Activated CD4-positive, alpha-beta T cell treated with anti-CD3 and anti-CD28 coated beads, Interleukin-2, amount 50 U/mL, for 4 hours (primary cell): Measurements from ENCODE around the gene GIMAP6.
"Not testable (repeated sequence)": the region's sequence is repeated elsewhere in the genome, so short reads cannot be mapped to it uniquely, and the experiment has no call there.

Experiments used
- DNase-seq, 2 experiments: peaks; one replicate each; pipeline ENCODE4 v3.0.0-alpha.2; 2020

Gene GIMAP6

GRCh38 chr7:150645259-150646020 is 13.3 kb upstream of the GIMAP6 start:
- DNase-seq, result no peak

DNA sequence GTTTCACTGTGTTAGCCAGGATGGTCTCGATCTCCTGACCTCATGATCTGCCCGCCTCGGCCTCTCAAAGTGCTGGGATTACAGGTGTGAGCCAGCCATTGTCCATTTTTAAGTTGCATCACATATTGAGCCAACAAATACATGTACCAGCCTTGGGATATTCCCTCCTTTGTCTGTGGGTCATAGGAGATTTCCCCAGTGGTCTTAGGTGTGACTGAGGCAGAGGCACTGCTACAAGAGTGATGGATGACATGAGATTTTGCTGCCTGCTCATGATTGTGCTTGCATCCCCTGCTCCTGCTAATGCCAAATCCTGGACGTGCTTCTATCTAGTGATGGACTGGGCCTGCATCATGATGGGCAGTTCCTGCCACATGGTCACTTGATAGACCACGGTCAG is 10.7 kb upstream of the GIMAP6 start:
- no peak for DNase-seq

DNA sequence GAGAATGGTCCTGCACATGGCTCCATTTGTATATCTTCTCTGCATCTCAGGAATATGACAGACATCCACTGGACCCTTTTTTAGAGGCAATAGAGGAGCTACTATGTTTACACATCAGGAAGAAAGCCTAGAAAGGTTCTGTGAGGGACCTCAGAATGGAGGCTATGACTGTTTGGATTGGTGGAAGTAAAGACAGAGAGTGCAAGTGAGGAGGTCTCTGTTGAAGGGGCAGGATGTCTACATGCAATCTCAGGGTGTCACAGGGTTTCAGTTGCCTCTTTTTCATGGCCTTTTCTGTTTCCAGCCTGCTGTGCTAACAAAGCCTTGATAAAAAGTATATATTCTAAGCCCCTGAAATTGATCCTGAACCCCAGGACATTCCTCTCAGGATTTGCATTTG is 9.7 kb upstream of the GIMAP6 start:
- DNase-seq, result no peak

GRCh38 chr7:150633926-150634325 is 1.7 kb upstream of the GIMAP6 start:
- DNase-seq, result no peak

GRCh38 chr7:150631084-150631826 is 930 bp downstream of the GIMAP6 start:
- peak; percentile 40 to 48 for DNase-seq

DNA sequence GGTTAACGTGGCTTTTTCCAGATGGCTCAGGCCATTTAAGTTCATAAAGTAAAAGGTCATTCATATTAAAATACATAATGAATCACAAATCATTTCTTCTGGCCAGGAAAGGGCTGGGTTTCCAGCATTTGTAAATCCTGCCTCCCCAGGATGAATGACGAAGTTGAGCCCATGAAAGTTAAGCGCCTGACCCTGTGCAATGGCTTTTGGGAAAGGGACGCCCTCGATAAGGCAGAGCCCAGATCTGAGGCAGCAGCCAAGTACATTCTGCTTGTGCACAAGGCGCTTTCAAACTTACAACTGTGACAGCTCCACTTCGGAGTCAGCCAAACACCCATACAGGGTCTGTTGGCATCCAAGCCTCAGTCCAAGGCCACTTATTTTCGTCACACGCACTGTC is 2.8 kb downstream of the GIMAP6 start:
- DNase-seq, result no peak

DNA sequence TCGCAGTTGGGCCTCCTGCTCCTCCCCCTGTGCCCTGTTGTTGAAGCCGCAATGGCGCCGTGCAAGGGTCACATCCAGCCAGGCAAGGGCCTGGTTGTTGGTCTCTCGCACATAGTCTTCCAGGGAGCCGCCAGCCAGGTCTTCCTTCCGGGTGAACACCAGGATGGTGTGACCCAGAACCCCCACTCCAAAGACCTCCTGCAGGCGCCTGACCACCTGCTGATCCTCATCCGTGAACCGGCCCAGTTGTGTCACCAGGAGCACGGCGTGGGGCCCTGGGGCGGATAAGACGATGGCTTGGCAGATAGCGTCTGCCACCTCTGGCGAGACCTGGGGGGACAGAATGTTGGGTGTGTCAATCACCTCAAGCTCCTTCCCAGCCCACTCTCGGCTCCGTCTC is 4.2 kb downstream of the GIMAP6 start:
- DNase-seq, result no peak

- DNase-seq, result no peak
Observed at GRCh38 chr7:150626696-150627095, 5.5 kb downstream of the GIMAP6 start.

- DNase-seq, result no peak
Observed at GRCh38 chr7:150621376-150621775, 10.8 kb downstream of the GIMAP6 start.

DNA sequence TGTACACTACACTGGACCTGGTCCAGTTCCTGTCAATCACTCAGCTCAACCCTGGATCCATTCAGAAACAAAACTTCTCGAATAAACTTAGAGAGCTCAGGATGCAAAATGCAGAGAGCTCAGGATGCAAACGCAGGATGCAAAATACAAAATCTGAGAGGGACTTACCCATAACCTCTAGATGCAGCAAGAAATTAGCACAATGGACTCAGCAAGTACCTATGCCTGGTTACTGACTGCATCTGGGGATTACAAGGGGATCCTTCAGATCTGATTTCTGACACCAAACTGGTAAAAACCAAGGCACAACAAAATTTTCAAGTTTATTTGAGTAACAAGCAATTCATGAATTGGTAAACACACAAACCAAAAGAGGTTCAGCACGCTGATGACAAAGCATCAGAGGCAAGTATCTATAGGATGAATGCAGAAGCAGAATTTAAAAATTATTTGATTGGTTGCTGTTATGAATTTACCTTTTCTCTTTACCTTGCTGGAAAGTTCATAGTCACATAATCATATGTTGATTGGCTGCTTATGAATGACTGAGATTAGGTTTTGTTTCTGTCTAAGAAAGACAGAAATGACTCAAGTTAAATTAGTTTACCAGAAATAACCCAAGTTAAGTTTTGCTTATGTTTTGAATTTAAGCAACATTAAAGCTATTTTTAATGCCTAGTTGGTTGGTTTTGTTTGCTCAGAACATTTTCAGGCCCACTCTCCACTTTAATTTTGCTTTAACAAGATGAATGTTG is 11.4 kb downstream of the GIMAP6 start:
- no peak for DNase-seq

DNA sequence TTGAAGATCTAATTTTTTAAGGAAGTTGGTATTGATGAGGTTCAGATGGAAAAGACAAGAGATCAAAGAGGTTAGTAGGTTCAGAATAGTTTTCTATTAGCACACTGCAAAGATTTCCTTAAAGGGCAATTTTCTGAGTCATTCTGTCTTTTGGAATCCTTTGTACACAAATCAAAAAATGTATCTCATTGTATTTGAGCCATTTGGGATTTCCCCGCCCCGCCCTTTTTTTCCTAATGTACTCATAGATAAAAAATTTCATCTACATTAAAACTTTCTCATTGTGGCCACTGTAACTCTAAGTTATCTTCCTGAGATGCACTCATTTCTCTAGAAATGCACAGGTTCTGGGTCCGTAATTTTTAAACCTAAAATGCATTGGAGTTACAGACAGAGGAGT is 12.1 kb downstream of the GIMAP6 start:
- peak; percentile 21 to 29 for DNase-seq

- DNase-seq, result not testable (repeated sequence)
Observed at GRCh38 chr7:150615221-150615755, 16.9 kb downstream of the GIMAP6 start.

GRCh38 chr7:150614426-150614825 is 17.8 kb downstream of the GIMAP6 start:
- not testable (repeated sequence) for DNase-seq

- DNase-seq, result no peak
Observed at GRCh38 chr7:150613880-150614279, 18.3 kb downstream of the GIMAP6 start.

DNA sequence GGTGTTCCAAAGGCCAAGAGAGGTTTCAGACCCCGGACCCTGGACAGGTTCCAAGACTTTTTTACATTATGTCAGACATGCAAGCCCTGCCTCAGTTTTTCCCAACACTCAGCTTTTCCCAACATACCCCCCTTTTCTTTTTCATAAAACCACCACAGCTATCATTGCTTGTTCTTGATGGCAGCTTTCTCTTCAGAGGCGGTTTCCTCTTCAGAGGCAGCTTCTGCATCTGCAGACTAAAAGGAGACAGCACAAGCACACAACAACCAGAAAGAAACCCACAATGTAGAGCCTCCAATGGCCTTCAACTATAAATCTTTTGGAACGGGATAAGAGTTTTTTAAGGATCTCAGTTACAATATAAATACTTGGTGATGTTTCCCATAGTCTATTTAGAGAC is 19.3 kb downstream of the GIMAP6 start:
- no peak for DNase-seq

DNA sequence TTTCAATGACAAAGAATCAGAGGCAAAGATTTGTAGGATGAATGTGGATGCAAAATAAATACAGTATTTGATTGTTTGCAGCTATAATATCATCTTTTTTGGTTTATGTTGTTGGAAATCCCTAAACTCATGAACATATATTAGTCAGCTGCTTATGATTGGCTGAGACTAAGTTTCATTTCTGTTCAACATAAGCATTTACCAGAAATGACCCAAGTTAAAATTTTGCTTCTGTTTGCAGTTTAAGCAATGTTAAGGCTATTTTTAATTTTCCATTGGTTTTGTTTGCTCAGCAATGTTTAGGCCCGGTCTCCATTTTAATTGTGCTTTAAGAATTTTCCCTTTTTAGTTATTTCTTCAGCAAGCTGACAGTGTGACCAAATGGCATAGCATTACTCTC is 22.0 kb downstream of the GIMAP6 start:
- DNase-seq, result no peak

- not testable (repeated sequence) for DNase-seq
Observed at GRCh38 chr7:150603600-150603999, 28.6 kb downstream of the GIMAP6 start.

- DNase-seq, result no peak
Observed at GRCh38 chr7:150595361-150595760, 36.8 kb downstream of the GIMAP6 start.

- no peak for DNase-seq
Observed at GRCh38 chr7:150594805-150595204, 37.4 kb downstream of the GIMAP6 start.

- DNase-seq, result no peak
Observed at GRCh38 chr7:150587551-150587950, 44.6 kb downstream of the GIMAP6 start.

GRCh38 chr7:150586785-150587152 is 45.4 kb downstream of the GIMAP6 start:
- DNase-seq, result no peak

GRCh38 chr7:150586068-150586784 is 46.0 kb downstream of the GIMAP6 start:
- DNase-seq, result no peak

DNA sequence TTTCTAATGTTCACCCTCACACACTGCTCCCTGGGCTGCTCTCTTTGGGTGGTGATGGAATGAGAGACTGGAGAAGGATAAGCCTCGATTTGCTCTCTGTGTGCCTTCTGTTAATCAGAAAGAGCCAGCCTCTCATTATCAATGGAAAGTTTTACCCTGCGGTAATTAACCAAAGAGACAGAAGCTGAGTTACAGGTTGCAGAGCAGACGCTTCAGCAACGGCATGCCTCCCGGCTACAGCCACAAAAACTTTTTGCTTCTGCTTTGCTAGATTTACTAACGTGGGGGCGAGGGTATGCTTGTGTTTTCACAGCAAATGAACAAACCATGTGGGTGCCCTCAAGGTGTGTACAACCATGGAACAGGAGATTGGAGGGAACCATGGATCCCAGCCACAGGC is 47.0 kb downstream of the GIMAP6 start:
- no peak for DNase-seq
